OCI-LY7 (cell line): ENCODE results near the gene COMP.

ENCODE experiments used
- CTCF ChIP-seq: fragments of 200-600 bp; sonication (generic); conservative IDR thresholded peaks from 2 replicates; pipeline ENCODE4 v1.5.1; 2014; ENCODE audit warnings: mild to moderate bottlenecking, antibody characterized with exemption, low read length, moderate library complexity, mixed read lengths
- EZH2phosphoT487 ChIP-seq: fragments of 200-600 bp; sonication (generic); IDR thresholded peaks from 2 replicates; pipeline ENCODE4 v1.6.1; 2018; ENCODE audit warnings: low read depth, borderline replicate concordance, mild to moderate bottlenecking, mixed run types, antibody characterized with exemption, low read length, moderate library complexity, mixed read lengths

- no peak for TF ChIP-seq CTCF
- TF ChIP-seq EZH2phosphoT487, result no peak
These were observed 37.7 kb upstream of the COMP start for GRCh38 chr19:18828786-18829185.
